Activated T-cell treated with anti-CD3 and anti-CD28 coated beads, Interleukin-2, amount 50 U/mL, for 48 hours (primary cell): ENCODE results near the gene DIAPH3.

Experiments
- DNase-seq, 2 experiments: peaks; one replicate each; pipeline ENCODE4 v3.0.0-alpha.2; 2020

DIAPH3 gene

DNA sequence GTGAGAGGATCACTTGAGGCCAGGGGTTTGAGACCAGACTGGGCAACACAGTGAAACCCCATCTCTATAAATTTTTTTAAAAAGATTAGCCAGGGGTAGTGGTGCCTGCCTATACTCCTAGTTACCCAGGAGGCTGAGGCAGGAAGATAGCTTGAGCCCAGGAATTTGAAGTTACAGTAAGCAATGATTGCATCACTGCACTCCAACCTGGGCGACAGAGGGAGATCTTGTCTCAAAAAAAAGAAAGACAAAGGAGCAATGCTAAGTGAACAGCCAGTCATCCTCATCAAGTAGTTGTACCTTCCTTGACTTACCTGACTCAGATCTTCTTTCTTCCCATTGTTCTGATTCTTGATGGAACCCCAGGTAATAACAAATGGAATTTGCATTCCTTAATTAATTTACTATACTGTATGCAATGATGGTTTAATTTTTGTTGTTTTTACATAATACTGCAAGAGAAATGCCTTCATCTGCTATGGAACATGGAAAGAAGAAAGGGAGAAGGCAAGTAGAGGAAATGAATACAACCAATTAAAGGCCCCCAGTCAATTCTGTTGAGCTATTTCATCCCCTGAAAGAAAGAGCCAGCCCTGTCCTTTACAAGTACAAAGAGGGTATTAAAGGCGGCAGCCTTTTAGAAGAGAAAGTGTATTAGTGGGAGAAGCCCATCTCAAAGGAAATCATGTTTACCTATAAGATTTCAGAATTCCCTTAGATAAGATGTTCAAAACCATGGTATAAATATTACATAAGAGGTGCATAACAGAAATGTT is 316.7 kb downstream of the DIAPH3 start:
- DNase-seq, result no peak

GRCh38 chr13:59843040-59843439 is 320.7 kb downstream of the DIAPH3 start:
- DNase-seq, result no peak

DNA sequence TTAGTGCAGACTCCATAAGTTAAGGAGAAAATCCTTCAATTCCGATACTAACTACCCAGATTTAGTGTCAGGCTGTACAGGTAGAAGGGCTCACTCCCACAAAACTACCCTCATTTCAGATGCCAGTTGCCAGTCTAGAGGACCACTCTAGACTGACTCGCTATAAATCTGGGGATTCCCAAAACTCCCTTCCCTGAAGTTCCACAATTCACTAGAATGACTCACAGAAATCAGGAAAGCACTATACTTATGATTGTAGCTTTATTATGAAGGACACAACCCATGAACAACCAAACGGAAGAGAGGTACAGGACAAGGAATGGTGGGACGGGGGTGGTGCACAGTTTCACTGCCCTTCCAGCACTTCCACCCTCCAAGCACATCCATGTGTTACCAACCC is 321.2 kb downstream of the DIAPH3 start:
- no peak for DNase-seq

- no peak for DNase-seq
Observed at GRCh38 chr13:59839186-59839585, 324.5 kb downstream of the DIAPH3 start.

DNA sequence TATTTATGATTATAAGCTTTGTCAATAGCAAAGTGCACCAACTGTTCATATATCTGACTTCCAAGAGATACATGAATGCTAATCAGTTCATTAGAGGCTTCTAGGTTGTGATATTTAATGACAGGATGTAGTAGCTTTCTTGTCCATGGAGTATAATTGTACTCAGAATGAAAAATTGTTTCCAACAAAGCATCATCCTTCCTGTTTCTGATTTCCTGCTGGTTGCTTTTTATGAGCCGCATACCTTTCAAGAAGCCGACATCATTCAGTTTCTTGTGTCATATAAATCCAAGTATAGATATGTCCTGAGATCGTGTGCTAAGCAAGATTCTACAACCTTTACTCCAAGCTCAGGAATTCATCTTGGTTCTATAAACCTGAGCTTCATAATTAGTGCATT is 326.6 kb downstream of the DIAPH3 start:
- DNase-seq, result no peak

GRCh38 chr13:59835569-59835968 is 328.2 kb downstream of the DIAPH3 start:
- DNase-seq, result no peak

DNA sequence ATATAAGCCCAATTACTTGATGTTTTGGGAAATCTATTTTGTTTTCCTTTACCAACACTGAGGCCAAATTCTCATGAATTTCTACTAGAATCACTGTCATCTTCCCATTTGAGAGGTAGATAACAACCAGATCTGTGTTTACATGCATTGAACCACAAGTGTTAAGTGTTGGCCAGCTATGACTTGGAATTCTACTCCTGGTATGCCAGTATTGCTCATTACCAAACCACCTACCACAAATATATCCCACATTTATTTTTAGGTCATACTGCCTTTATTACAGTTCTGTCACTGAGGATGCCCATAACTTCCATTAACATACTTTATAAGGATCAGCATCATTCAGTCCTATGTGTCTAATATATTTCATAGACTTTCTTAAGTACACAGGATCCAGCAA is 328.9 kb downstream of the DIAPH3 start:
- DNase-seq, result no peak

DNA sequence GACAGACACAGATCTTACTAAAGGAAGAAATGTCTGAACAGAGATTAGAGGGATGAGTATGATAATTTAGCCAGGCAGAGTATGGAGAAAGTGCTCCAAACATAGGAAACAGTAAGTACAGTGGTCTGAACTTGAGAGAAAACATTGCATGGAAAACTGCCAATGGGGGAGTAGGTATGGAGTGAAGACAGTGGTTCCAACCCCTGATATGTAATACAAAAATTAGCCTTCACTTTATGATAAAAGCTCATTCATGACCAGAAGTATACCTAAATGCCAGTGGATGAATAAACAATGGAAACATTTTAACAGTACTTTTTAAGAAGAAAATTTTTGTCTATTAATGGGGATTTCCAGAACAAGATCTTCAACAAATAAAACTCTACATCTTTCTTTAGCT is 334.0 kb downstream of the DIAPH3 start:
- DNase-seq, result no peak

- DNase-seq, result no peak
Observed at GRCh38 chr13:59823486-59823885, 340.2 kb downstream of the DIAPH3 start.

DNA sequence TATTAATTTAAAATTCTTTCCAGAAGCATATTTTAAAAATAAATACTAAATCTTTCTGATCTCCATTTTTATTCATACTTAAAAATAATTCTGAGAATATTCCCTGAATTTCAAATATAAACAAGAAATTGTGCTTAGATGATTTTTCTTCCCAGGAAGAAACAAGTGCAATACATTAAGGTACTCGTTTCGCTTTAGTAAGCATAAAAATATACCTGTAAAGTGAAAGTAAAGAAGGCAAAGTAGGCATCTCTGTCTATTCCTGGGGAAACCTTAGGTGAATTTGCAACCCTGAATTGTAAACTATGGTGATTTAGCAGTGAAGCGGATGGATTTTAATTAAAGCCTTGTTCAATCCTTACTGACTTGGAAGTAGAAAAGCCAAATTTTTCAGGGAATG is 354.2 kb downstream of the DIAPH3 start:
- no peak for DNase-seq

DNA sequence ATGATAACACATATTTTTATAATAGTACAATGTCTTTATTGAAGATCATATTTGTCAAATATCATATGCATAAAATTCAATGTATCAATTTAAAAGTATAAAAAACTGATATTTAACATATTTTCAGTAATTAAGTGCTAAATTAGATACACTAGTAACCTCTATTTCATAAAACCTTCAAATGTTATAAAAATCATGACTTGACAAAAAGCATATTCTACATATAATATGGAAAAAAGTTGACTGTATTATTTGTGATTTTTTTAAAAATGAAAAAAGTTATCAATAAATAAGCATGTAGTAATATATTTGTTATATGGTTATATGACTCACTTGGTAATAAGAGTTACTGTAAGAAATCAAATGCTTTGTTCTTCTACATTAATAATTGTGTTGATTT is 356.9 kb downstream of the DIAPH3 start:
- DNase-seq, result no peak

GRCh38 chr13:59801107-59801880 is 362.4 kb downstream of the DIAPH3 start:
- no peak for DNase-seq

DNA sequence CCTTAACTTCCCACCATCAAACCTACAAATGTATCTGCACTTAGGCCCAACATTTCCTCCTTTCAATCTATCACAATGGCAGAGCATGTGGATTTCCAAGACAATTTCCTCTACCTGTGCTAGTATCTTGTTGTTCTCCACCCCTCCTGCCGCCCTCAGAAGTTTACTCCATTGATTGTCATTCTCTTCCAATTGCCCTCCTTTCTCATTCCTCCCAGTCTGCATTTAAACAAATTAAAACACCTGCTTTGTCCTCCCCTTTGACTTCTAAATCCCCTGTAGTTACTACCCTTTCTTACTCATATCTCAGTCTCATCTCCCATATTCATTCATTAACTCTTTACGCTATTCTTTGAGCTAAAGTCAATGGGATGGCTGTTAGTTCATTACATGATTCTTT is 370.6 kb downstream of the DIAPH3 start:
- no peak for DNase-seq

GRCh38 chr13:59790626-59791025 is 373.1 kb downstream of the DIAPH3 start:
- DNase-seq, result no peak

DNA sequence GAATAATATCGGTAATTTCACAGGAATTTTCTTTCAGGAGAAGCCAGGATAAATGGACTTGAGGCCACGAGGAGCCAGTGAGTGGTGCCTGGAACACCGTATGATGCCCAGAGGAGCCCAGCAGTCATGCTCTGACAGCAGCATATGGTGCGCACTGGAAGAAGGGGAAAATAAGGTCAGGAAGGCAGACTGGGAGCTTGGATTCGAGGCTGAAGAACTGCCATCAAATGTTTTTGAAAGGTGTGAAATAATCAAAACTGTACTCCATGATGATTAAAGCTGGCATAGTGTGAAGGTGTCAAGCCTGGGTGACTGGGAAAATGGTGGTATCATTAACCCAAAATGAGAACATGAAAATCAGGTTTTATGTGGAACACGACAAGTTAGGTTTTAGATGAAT is 374.2 kb downstream of the DIAPH3 start:
- DNase-seq, result no peak

DNA sequence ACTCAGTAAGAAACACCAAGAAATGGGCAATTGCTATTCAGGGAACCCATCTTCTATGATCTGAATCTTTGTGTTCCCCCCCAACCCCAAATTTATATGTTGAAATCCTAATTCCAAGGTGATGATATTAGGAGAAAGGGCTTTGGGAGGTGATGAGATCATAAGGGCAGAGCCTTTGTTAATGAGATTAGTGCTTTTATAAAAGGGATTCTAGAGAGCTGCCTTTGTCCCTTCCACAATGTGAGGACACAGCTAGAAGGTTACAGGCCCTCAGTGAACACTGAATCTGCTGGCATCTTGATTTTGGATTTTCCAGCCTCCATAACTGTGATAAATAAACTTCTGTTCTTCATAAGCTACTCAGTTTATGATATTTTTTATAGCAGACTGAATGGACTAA is 376.0 kb downstream of the DIAPH3 start:
- DNase-seq, result no peak

GRCh38 chr13:59782696-59783095 is 381.0 kb downstream of the DIAPH3 start:
- no peak for DNase-seq

DNA sequence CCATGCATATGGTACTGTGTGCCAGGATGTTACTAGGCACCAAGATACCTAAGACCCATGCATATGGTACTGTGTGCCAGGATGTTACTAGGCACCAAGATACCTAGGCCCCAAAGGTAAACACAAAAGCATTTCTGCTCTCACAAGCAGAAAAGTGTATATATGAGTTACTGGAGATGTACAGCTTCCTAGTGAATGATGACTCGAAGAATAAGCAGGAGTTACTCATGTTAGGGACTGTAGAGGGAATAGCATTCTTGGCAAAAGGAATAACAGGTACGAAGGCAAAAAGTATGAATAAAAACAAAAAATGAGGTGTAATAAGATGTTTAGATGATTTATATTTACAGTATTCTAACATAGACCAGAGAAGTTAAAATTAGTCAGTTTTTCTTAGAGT is 383.7 kb downstream of the DIAPH3 start:
- no peak for DNase-seq

DNA sequence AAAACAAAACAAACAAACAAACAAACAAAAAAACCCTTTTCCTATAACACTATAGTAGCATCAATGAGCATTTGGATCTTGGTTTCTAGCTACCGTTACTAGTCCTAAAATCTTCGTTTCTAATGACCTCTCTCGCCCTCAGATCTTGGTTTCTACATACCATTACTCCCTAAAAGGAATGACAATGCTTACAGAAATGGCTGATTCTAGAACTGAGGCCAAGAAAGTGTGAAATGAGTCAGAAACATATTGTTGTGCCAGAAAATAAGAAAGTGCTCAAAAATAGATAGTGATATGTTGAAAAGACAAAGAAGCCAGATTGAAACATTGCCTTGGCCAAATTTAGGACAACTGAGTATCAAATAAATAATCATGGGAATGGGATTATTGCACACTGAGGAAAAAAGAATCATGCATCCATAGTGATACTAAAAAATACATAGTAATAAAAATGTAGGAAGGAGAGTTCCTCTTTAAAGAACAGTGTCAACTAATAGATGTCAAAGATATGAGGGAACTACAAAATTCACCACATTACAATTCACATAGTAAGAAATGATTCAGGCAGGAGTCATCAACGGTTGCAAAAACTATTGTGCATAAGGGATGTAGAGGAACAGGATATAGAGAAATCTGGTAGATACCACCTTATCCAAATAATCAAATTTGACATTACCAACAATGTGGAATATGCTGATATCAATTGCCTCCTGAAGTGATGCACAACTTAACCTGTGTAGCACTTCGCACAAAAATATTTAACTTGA is 386.6 kb downstream of the DIAPH3 start:
- no peak for DNase-seq

GRCh38 chr13:59774491-59774971 is 389.2 kb downstream of the DIAPH3 start:
- DNase-seq, result no peak

- DNase-seq, result no peak
Observed at GRCh38 chr13:59771272-59771671, 392.5 kb downstream of the DIAPH3 start.

GRCh38 chr13:59770451-59770850 is 393.3 kb downstream of the DIAPH3 start:
- DNase-seq, result no peak

- DNase-seq, result no peak
Observed at GRCh38 chr13:59766236-59766635, 397.5 kb downstream of the DIAPH3 start.
